WTC11 (cell line): ENCODE measurements around the gene PSMD12.
"Not testable (repeated sequence)": the region's sequence is repeated elsewhere in the genome, so short reads cannot be mapped to it uniquely, and the experiment has no call there.

ENCODE experiments used
- CBFB ChIP-seq: sonication (generic); formaldehyde crosslinking; IDR thresholded peaks from 2 replicates; pipeline ENCODE4 v1.8.1; 2022; ENCODE audit warnings: mild to moderate bottlenecking, low read depth, missing genetic modification reagents
- JUN ChIP-seq: sonication (generic); formaldehyde crosslinking; IDR thresholded peaks from 2 replicates; pipeline ENCODE4 v1.8.0; 2023; ENCODE audit warnings: mild to moderate bottlenecking, missing genetic modification reagents
- ZNF317 ChIP-seq: sonication (generic); formaldehyde crosslinking; IDR thresholded peaks from 2 replicates; pipeline ENCODE4 v1.8.1; 2023; ENCODE audit warnings: low read depth, mild to moderate bottlenecking, moderate library complexity, missing genetic modification reagents, borderline replicate concordance
- ZNF671 ChIP-seq: fragments of 250-450 bp; sonication (Bioruptor Pico); IDR thresholded peaks from 2 replicates; pipeline ENCODE4 v1.8.0; 2021; ENCODE audit warnings: mild to moderate bottlenecking
- TF ChIP-seq, protein P1 (sequence below): fragments of 200-600 bp; IDR thresholded peaks from 2 replicates; pipeline ENCODE4 v1.8.0; 2022; ENCODE audit warnings: antibody characterized with exemption
- TF ChIP-seq, protein P2 (sequence below): sonication (generic); formaldehyde crosslinking; IDR thresholded peaks from 2 replicates; pipeline ENCODE4 v1.8.0; 2022; ENCODE audit warnings: mild to moderate bottlenecking, missing genetic modification reagents

DNA sequence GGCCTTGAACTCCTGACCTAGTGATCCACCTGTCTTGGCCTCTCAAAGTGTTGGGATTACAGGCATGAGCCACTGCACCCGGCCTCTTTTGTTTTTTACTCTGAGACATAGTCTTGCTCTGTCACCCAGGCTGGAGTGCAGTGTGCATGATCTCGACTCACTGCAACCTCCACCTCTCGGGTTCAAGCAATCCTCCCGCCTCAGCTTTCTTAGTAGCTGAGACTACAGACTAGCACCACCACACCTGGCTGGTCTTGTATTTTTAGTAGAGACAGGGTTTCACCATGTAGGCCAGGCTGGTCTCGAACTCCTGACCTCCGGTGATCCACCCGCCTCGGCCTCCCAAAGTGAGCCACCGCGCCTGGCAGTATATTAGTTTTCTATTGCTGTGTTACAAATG is 22.2 kb upstream of the PSMD12 start:
- not testable (repeated sequence) for TF ChIP-seq ZNF671 (CRISPR knock-in tag); JUN; CBFB (CRISPR knock-in tag); ZNF317 (CRISPR knock-in tag)
- TF ChIP-seq, protein P1, sequence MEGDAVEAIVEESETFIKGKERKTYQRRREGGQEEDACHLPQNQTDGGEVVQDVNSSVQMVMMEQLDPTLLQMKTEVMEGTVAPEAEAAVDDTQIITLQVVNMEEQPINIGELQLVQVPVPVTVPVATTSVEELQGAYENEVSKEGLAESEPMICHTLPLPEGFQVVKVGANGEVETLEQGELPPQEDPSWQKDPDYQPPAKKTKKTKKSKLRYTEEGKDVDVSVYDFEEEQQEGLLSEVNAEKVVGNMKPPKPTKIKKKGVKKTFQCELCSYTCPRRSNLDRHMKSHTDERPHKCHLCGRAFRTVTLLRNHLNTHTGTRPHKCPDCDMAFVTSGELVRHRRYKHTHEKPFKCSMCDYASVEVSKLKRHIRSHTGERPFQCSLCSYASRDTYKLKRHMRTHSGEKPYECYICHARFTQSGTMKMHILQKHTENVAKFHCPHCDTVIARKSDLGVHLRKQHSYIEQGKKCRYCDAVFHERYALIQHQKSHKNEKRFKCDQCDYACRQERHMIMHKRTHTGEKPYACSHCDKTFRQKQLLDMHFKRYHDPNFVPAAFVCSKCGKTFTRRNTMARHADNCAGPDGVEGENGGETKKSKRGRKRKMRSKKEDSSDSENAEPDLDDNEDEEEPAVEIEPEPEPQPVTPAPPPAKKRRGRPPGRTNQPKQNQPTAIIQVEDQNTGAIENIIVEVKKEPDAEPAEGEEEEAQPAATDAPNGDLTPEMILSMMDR: not testable (repeated sequence)
- TF ChIP-seq, protein P2, sequence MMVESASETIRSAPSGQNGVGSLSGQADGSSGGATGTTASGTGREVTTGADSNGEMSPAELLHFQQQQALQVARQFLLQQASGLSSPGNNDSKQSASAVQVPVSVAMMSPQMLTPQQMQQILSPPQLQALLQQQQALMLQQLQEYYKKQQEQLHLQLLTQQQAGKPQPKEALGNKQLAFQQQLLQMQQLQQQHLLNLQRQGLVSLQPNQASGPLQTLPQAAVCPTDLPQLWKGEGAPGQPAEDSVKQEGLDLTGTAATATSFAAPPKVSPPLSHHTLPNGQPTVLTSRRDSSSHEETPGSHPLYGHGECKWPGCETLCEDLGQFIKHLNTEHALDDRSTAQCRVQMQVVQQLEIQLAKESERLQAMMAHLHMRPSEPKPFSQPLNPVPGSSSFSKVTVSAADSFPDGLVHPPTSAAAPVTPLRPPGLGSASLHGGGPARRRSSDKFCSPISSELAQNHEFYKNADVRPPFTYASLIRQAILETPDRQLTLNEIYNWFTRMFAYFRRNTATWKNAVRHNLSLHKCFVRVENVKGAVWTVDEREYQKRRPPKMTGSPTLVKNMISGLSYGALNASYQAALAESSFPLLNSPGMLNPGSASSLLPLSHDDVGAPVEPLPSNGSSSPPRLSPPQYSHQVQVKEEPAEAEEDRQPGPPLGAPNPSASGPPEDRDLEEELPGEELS (CRISPR knock-in tag): not testable (repeated sequence)
